Measurements from ENCODE around the gene FAM170B.

FAM170B gene

DNA sequence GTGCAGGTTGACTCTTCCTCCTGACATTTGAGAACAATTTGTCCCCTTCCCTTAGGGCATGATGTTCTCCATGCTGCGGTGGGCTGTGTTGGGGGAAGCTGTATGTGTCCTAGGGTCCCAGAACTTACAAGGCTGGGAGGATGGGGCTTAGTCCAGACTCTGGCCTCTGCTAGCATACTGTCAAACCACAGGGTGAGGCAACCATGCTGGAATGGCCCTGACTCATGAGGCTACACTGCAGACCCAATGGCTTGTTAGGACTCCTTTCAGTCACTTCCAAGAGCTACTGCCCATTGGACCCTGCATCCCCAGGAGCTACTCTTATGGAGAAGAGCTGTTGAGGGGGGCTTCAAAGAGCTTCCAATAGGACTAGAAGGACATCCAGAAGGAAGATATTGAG, 20.1 kb upstream of the FAM170B start:
- Histone ChIP-seq H3K4me3 (ENCODE audit: low read length) (no peak overlapping the region), H3K9ac (ENCODE audit: low read length) (no peak overlapping the region), H3K27me3 (ENCODE audit: control insufficient read depth, insufficient read depth, low read length) (no peaks in the 10 kb centered on the region), H3K4me1 (ENCODE audit: control insufficient read depth, insufficient read depth, low read length) (no peaks in the 10 kb centered on the region), H3K36me3 (ENCODE audit: control insufficient read depth, insufficient read depth, low read length) (no peaks in the 10 kb centered on the region), H3K27ac (ENCODE audit: low read depth, low read length) (no peak overlapping the region)

DNA sequence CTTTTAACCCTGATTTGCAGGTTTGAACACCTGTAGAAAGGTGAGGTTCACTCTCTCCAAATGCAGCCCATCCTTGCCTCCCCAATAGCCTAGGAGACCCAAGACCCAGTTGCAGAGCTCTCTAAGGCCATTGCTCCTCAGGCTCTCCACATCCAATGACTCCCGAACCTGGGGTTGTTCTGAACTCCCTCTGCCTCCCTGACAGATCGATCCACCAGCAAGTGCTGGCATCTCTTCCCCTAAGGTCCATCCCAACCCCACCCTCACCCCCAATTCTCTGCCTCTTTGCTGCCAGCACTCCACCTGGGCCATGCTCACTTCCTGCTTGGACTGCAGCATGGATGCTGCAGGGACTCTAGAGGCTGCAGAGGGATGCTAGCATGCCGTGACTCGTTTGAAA, 19.3 kb upstream of the FAM170B start:
- Histone ChIP-seq H3K4me3 (ENCODE audit: low read length) (no peak overlapping the region), H3K36me3 (ENCODE audit: control insufficient read depth, insufficient read depth, low read length) (no peaks in the 10 kb centered on the region), H3K27ac (ENCODE audit: low read depth, low read length) (no peak overlapping the region), H3K4me1 (ENCODE audit: control insufficient read depth, insufficient read depth, low read length) (no peaks in the 10 kb centered on the region), H3K27me3 (ENCODE audit: control insufficient read depth, insufficient read depth, low read length) (no peaks in the 10 kb centered on the region), H3K9ac (ENCODE audit: low read length) (no peak overlapping the region)

DNA sequence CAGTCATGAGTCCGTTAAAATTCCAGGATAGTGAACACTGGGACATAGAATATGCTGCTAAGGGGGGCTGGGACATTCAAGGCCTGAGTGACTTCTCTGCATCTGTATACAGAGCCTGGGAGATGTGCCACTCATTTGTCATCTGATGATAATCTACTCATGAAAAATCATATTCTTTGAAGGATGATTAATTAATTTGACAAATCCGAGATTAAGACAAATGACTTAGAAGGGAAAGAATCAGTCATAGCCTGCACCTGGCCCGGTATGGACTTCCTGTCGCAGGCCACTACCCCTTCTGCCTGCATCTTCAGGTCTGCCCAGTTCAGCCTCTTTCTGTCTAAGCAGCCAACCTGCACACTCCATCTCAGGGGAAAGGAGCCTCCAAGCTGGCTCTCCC, 18.8 kb upstream of the FAM170B start:
- Histone ChIP-seq H3K27ac (ENCODE audit: low read depth, low read length) (no peak overlapping the region), H3K9ac (ENCODE audit: low read length) (no peak overlapping the region), H3K36me3 (ENCODE audit: control insufficient read depth, insufficient read depth, low read length) (no peaks in the 10 kb centered on the region), H3K4me1 (ENCODE audit: control insufficient read depth, insufficient read depth, low read length) (no peaks in the 10 kb centered on the region), H3K4me3 (ENCODE audit: low read length) (no peak overlapping the region), H3K27me3 (ENCODE audit: control insufficient read depth, insufficient read depth, low read length) (no peaks in the 10 kb centered on the region)

DNA sequence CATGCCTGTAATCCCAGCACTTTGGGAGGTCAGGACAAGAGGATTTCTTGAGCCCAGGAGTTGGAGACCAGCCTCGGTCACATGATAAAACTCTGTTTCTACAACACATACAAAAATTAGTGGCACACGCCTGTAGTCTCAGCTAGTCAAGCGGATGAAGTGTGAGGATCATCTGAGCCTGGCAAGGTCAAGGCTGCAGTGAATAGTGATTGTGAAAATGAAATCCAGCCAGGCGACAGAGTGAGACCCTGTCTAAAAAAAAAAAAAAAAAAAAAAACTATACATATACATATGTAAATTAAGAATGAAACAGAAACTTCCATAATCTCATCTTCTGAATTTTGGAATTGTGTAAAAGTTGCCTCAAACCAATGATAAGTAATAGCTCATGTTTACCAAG, 18.2 kb upstream of the FAM170B start:
- no peaks in the 10 kb centered on the region for H3K36me3 ChIP-seq (ENCODE audit: control insufficient read depth, insufficient read depth, low read length)
- no peak overlapping the region for H3K27ac ChIP-seq (ENCODE audit: low read depth, low read length)
- no peaks in the 10 kb centered on the region for H3K27me3 ChIP-seq (ENCODE audit: control insufficient read depth, insufficient read depth, low read length)
- no peaks in the 10 kb centered on the region for H3K4me1 ChIP-seq (ENCODE audit: control insufficient read depth, insufficient read depth, low read length)
- H3K9ac ChIP-seq (ENCODE audit: low read length), result no peak overlapping the region
- H3K4me3 ChIP-seq (ENCODE audit: low read length), result no peak overlapping the region

DNA sequence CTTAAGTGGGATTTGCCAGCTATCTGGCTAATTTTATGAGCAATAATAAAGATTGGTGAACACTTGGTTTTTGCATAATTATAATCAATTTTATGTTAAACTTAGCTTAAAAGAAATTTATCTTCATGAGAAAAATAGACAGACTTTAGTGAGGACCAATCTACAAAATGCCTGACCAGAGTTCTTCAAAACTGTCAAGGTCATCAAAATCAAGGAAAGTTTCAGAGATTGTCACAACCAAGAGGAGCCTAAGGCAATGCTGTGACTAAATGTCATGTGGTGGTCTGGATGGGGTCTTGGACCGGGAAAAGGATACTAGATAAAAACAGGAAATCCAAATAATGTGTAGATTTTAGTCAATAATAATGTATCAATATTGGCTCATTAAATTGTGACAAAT, 17.7 kb upstream of the FAM170B start:
- H3K27me3 ChIP-seq (ENCODE audit: control insufficient read depth, insufficient read depth, low read length), result no peaks in the 10 kb centered on the region
- no peaks in the 10 kb centered on the region for H3K36me3 ChIP-seq (ENCODE audit: control insufficient read depth, insufficient read depth, low read length)
- H3K27ac ChIP-seq (ENCODE audit: low read depth, low read length), result no peak overlapping the region
- H3K9ac ChIP-seq (ENCODE audit: low read length), result no peak overlapping the region
- H3K4me1 ChIP-seq (ENCODE audit: control insufficient read depth, insufficient read depth, low read length), result no peaks in the 10 kb centered on the region
- no peak overlapping the region for H3K4me3 ChIP-seq (ENCODE audit: low read length)

DNA sequence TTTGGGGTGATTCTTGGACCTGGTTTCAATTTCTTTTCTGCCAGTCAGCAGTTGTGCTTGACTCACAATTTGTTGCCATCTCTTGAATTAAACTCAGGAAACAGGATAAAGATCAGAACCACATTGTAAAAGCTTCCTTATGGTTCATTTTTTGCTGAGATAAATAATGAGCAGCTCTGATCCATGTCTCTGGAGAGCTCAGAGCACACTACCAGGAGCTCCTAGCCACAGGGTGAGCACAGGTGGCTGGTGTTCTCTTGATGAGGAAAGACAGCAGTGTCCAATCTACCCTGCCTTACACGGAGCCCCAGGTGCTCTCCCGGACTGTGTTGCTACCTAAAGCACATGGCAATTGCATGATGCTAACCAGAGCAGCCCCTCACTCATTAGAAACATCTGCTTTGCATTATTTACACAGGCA, 17.2 kb upstream of the FAM170B start:
- Histone ChIP-seq H3K4me1 (ENCODE audit: control insufficient read depth, insufficient read depth, low read length) (no peaks in the 10 kb centered on the region), H3K27me3 (ENCODE audit: control insufficient read depth, insufficient read depth, low read length) (no peaks in the 10 kb centered on the region), H3K9ac (ENCODE audit: low read length) (no peak overlapping the region), H3K27ac (ENCODE audit: low read depth, low read length) (no peak overlapping the region), H3K4me3 (ENCODE audit: low read length) (no peak overlapping the region), H3K36me3 (ENCODE audit: control insufficient read depth, insufficient read depth, low read length) (no peaks in the 10 kb centered on the region)

DNA sequence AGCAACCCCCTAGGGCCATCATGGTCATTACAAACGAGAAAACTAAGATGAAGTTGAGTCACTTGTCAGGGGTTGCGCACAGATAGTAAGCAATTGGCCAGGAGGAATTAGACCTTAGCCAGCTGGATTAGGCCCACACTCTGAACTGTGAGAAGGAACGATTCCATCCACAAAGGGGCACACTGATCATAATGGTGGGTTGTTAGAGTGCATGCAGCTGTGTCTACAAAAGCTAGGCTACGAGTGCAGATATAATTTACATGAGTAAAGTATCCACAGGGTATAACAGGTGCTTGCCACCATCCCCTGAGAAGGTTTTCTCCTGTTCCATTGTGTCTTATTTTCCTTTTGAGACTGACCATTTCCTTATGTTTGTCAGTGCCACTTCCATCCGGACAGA, 16.6 kb upstream of the FAM170B start:
- Histone ChIP-seq H3K27me3 (ENCODE audit: control insufficient read depth, insufficient read depth, low read length) (no peaks in the 10 kb centered on the region), H3K4me3 (ENCODE audit: low read length) (no peak overlapping the region), H3K4me1 (ENCODE audit: control insufficient read depth, insufficient read depth, low read length) (no peaks in the 10 kb centered on the region), H3K36me3 (ENCODE audit: control insufficient read depth, insufficient read depth, low read length) (no peaks in the 10 kb centered on the region), H3K9ac (ENCODE audit: low read length) (no peak overlapping the region), H3K27ac (ENCODE audit: low read depth, low read length) (no peak overlapping the region)

DNA sequence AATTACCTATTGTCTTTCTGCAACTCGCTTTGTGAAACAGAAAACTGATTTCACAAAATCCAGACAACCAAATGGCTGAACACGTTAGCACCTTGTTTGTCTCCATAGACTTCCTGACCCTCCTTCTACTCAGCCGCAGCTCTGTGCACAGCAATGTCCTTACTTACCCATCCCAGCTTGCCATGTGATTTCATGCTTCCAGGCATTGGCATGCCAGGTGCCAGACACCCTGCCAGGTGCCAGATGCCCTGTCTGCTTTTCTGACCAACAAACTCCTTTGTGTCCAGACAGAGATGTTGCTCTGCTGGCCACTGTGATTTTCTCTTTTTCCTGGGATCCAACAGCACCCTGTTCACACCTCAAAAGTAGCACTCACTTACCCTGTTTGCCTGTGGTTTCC, 16.1 kb upstream of the FAM170B start:
- no peaks in the 10 kb centered on the region for H3K27me3 ChIP-seq (ENCODE audit: control insufficient read depth, insufficient read depth, low read length)
- no peak overlapping the region for H3K27ac ChIP-seq (ENCODE audit: low read depth, low read length)
- H3K4me3 ChIP-seq (ENCODE audit: low read length), result no peak overlapping the region
- H3K36me3 ChIP-seq (ENCODE audit: control insufficient read depth, insufficient read depth, low read length), result no peaks in the 10 kb centered on the region
- no peaks in the 10 kb centered on the region for H3K4me1 ChIP-seq (ENCODE audit: control insufficient read depth, insufficient read depth, low read length)
- H3K9ac ChIP-seq (ENCODE audit: low read length), result no peak overlapping the region

DNA sequence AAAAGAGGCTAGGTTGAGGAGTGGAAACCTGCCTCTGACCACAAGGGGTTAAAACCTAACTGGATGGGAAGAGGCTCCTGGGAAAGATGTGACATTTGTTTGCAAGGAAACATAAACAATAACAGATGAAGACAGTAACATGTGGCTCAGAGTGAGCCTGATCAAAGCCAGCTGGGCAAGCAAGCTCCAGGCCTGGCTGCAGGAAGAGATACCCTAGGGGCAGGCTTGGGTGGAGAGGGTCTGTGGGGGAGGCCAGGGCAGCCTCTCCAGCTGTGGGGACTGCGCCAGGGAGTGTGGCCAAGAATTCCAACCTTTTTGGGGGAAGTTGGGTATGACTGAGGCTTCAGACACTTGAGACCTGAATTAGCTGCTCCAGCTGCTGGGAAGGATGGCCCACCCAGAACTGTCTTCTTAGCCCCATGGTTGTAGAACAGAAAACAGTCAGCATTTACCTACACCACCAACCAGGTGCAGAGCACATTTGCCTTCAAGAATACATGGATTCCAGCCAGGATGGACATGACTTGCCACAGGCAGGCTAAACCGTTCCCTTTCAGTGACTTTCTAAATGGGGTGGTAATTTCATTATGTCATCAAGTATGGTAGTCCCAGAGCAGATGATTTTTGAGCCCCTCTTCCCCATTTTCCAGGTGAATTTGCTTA, 10.4 kb upstream of the FAM170B start:
- Histone ChIP-seq H3K9ac (ENCODE audit: low read length) (no peak overlapping the region), H3K36me3 (ENCODE audit: control insufficient read depth, insufficient read depth, low read length) (no peaks in the 10 kb centered on the region), H3K27ac (ENCODE audit: low read depth, low read length) (no peak overlapping the region), H3K4me3 (ENCODE audit: low read length) (no peak overlapping the region), H3K4me1 (ENCODE audit: control insufficient read depth, insufficient read depth, low read length) (no peaks in the 10 kb centered on the region), H3K27me3 (ENCODE audit: control insufficient read depth, insufficient read depth, low read length) (no peaks in the 10 kb centered on the region)

DNA sequence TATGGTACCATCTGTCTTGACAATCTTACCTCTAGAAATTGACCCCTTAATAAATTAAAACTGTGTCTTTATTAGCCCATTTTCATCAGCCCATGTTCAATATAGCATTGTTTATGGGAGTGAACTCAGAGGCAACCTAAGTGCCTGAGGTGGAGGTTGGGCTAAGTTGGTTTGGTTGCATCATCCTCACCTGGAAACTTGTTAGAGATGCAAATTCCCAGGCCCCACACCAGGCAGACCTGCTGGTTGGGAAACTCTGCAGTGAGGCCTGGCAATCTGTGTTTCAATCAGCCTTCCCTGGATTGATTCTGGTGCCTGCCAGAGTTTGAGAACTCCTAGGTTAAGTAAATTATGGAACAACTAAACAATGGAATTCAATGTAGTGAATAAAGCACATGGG, 9.4 kb upstream of the FAM170B start:
- H3K27me3 ChIP-seq (ENCODE audit: control insufficient read depth, insufficient read depth, low read length), result no peaks in the 10 kb centered on the region
- H3K36me3 ChIP-seq (ENCODE audit: control insufficient read depth, insufficient read depth, low read length), result no peaks in the 10 kb centered on the region
- no peaks in the 10 kb centered on the region for H3K4me1 ChIP-seq (ENCODE audit: control insufficient read depth, insufficient read depth, low read length)
- no peak overlapping the region for H3K9ac ChIP-seq (ENCODE audit: low read length)
- no peak overlapping the region for H3K4me3 ChIP-seq (ENCODE audit: low read length)
- H3K27ac ChIP-seq (ENCODE audit: low read depth, low read length), result no peak overlapping the region

DNA sequence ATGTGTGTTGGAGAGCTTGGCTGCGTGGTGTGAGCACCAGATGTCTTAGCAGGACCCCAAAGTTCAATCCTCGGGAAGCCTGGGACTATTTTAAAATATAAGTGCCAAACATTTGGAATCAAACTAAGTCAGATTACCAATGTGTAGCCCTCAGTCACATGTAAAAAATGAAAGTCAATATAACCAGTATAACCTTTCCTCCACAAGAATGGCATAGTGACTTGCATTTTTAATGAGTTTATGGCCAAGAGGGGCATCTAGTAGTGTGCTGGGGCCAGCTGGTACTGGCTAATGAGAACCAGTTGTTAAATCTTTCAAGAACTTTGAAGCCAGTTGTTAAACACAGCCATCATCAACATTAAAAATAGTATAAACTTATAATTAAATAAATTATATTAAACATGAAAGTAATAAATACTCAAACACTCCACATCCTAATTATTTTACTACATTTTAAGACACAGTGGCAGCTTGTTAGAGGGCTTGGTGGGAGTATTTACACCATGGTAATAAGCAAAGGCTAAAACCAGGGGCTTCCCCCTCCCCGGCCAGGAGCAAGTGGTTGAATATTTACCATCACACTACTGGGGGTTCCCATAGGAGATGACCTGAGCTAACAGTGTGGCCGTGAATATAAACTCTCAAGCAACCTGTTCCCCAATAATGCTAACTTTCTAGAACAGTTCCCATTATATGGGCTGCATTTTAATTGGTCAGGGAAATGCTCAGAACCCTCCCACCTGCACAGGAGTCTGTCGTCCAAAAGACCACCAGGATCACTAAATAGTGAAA, 7.9 kb upstream of the FAM170B start:
- H3K27ac ChIP-seq (ENCODE audit: low read depth, low read length), result no peak overlapping the region
- no peaks in the 10 kb centered on the region for H3K4me1 ChIP-seq (ENCODE audit: control insufficient read depth, insufficient read depth, low read length)
- no peak overlapping the region for H3K4me3 ChIP-seq (ENCODE audit: low read length)
- no peaks in the 10 kb centered on the region for H3K27me3 ChIP-seq (ENCODE audit: control insufficient read depth, insufficient read depth, low read length)
- no peaks in the 10 kb centered on the region for H3K36me3 ChIP-seq (ENCODE audit: control insufficient read depth, insufficient read depth, low read length)
- no peak overlapping the region for H3K9ac ChIP-seq (ENCODE audit: low read length)

DNA sequence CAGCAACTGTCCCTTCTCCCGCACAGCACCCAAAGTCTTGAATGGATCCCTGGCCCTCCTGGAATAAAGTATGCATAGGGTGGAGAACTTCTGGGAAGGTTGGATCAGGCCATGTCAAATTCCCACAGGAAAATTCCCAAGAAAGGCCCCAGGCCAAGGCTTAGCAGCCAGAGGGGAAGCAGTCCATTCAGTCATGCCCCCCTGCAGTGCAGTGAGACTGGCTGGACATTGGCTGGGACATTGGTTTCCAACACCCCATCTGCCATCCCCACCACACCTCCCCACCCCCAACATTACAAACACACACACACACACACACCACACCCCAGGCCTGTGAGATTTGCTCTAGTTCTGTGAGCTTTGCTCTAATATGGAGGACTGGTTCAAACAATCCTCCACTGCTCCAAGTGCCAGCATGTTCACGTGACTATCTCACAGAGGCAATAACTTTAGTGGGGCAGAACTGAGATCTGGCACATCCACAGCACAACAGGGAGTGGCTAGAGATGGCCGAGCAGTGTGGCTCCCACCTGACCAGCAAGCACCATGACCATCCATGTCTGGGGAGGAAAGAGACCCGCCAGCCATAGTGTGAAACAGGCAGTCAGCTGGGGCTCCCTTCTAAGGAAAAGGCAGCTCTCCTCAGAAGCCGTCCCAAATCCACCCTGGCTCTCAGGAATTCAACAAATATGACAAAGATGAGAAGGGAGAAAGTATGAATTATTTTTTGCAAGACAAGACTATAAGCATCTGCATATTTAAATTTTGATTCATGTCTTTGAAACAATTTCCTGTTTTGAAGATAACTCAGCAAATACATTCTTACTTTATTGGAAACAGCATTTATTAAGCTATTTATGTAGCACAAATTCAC, 6.7 kb upstream of the FAM170B start:
- H3K27me3 ChIP-seq (ENCODE audit: control insufficient read depth, insufficient read depth, low read length), result no peaks in the 10 kb centered on the region
- H3K9ac ChIP-seq (ENCODE audit: low read length), result no peak overlapping the region
- H3K36me3 ChIP-seq (ENCODE audit: control insufficient read depth, insufficient read depth, low read length), result no peaks in the 10 kb centered on the region
- H3K4me1 ChIP-seq (ENCODE audit: control insufficient read depth, insufficient read depth, low read length), result no peaks in the 10 kb centered on the region
- no peak overlapping the region for H3K4me3 ChIP-seq (ENCODE audit: low read length)
- no peak overlapping the region for H3K27ac ChIP-seq (ENCODE audit: low read depth, low read length)

Measured in rectal smooth muscle tissue (tissue), 1 donor.